Femur (tissue), 1 donor: ENCODE measurements around the gene AHRR.
"Not testable (repeated sequence)": the region's sequence is repeated elsewhere in the genome, so short reads cannot be mapped to it uniquely, and the experiment has no call there.

ENCODE experiments used
- DNase-seq: peaks from one replicate; pipeline ENCODE4 v3.0.0-alpha.2; 2017

AHRR gene

GRCh38 chr5:368183-369084, 46.9 kb downstream of the AHRR start:
- peak; percentile 60 for DNase-seq

- DNase-seq: peak; percentile 16
Measured at GRCh38 chr5:369151-369868, 47.8 kb downstream of the AHRR start.

- not testable (repeated sequence) for DNase-seq
Measured at GRCh38 chr5:369869-370236, 48.3 kb downstream of the AHRR start.

GRCh38 chr5:370311-370958, 48.9 kb downstream of the AHRR start:
- DNase-seq: peak; percentile 10

GRCh38 chr5:370959-371810, 49.7 kb downstream of the AHRR start:
- DNase-seq: peak; percentile 14

GRCh38 chr5:371811-372555, 50.5 kb downstream of the AHRR start:
- peak; percentile 14 for DNase-seq

- DNase-seq: peak; percentile 8
Measured at GRCh38 chr5:372556-372995, 51.1 kb downstream of the AHRR start.

GRCh38 chr5:372996-373709, 51.6 kb downstream of the AHRR start:
- peak; percentile 26 for DNase-seq

GRCh38 chr5:373710-374602, 52.4 kb downstream of the AHRR start:
- DNase-seq: peak; percentile 69

- DNase-seq: peak; percentile 14
Measured at GRCh38 chr5:374631-375335, 53.3 kb downstream of the AHRR start.

GRCh38 chr5:375336-375920, 53.9 kb downstream of the AHRR start:
- DNase-seq: peak; percentile 14

- DNase-seq: peak; percentile 16
Measured at GRCh38 chr5:375921-376798, 54.6 kb downstream of the AHRR start.

- DNase-seq: peak; percentile 10
Measured at GRCh38 chr5:376799-377325, 55.3 kb downstream of the AHRR start.

- peak; percentile 12 for DNase-seq
Measured at GRCh38 chr5:377326-377981, 55.9 kb downstream of the AHRR start.

GRCh38 chr5:378301-378891, 56.9 kb downstream of the AHRR start:
- DNase-seq: peak; percentile 5

GRCh38 chr5:378976-379742, 57.6 kb downstream of the AHRR start:
- no peak for DNase-seq
